Endothelial cell of umbilical vein (primary cell): ENCODE data around the gene PLAA. TPM values are rescaled to one million over a fixed set of nuclear protein-coding genes. Genes with fewer than 3 reads are reported as not detected.

Experiments used
- BruUV-seq: library from RNA; stranded (reverse); fragments of 400-500 nt; replicated peaks from 2 replicates; lab custom pipeline; 2021; lab: Mats Ljungman, UMichigan
- CTCF ChIA-PET: fragments of 300-600, 350-600 bp; sonication (Branson Sonifier 250); formaldehyde crosslinking; loops from one replicate; lab custom pipeline; 2021; ENCODE audit warnings: antibody characterized with exemption, inconsistent platforms; lab: Charles Lee
- POLR2A ChIA-PET: fragments of 300-600, 350-600 bp; sonication (Branson Sonifier 250); formaldehyde crosslinking; loops from one replicate; lab custom pipeline; 2021; ENCODE audit warnings: antibody characterized with exemption, inconsistent platforms; lab: Charles Lee
- DNase-seq: peaks from one replicate; pipeline ENCODE4 v3.0.0-alpha.2; 2011; ENCODE audit warnings: low read depth, low spot score
- FAIRE-seq: peaks from 2 replicates; lab custom pipeline; 2011; peaks lifted over from hg19 to GRCh38; lab: Jason Lieb, UNC
- H2AFZ ChIP-seq: 2 replicates; pipeline ENCODE4 v1.6.0; 2012; ENCODE audit warnings: low read depth, low read length, control low read depth, inconsistent platforms
- H3K27ac ChIP-seq: 2 replicates; pipeline ENCODE4 v1.5.1; 2011; ENCODE audit warnings: low read depth, mild to moderate bottlenecking, control low read depth, low read length, moderate library complexity; ENCODE audit not compliant: insufficient read depth
- H3K27me3 ChIP-seq, 2 experiments: 2 replicates each; pipeline versions ENCODE4 v1.6.0 to v1.6.1; 2011; ENCODE audit warnings: low read length in 2 of 2, mixed read lengths in 1 of 2; ENCODE audit not compliant: control insufficient read depth in 2 of 2, insufficient read depth in 2 of 2
- H3K36me3 ChIP-seq, 2 experiments: 2 replicates in 1 of 2; 3 replicates in 1 of 2; pipeline ENCODE4 v1.5.1; 2011; ENCODE audit warnings: low read length in 2 of 2, mild to moderate bottlenecking in 1 of 2, moderate library complexity in 1 of 2; ENCODE audit not compliant: control insufficient read depth in 2 of 2, insufficient read depth in 2 of 2; ENCODE audit errors: extremely low read depth in 1 of 2
- H3K4me1 ChIP-seq: 3 replicates; pipeline ENCODE4 v1.5.1; 2011; ENCODE audit warnings: mild to moderate bottlenecking, low read length; ENCODE audit not compliant: control insufficient read depth, insufficient read depth; ENCODE audit errors: extremely low read depth
- H3K4me2 ChIP-seq: 2 replicates; pipeline ENCODE4 v1.6.1; 2011; ENCODE audit warnings: low read length, control low read depth, mixed read lengths; ENCODE audit not compliant: insufficient read depth
- H3K4me3 ChIP-seq, 3 experiments: fragments of 200-600 bp in 1 of 3; sonication (generic), shearing (Covaris generic) in 1 of 3; replicated peaks in 1 of 3; 2 replicates each; pipeline ENCODE4 v1.5.1; 2011 to 2016; ENCODE audit warnings: control low read depth in 3 of 3, low read length in 3 of 3, mild to moderate bottlenecking in 2 of 3, inconsistent platforms in 1 of 3, low read depth in 1 of 3, moderate library complexity in 1 of 3; ENCODE audit not compliant: insufficient read depth in 1 of 3
- H3K79me2 ChIP-seq: 2 replicates; pipeline ENCODE4 v1.6.0; 2012; ENCODE audit warnings: low read length, inconsistent platforms; ENCODE audit not compliant: control insufficient read depth, insufficient read depth
- H3K9ac ChIP-seq: replicated peaks from 2 replicates; pipeline ENCODE3; 2011; ENCODE audit warnings: low read length, control low read depth; ENCODE audit not compliant: insufficient read depth; ENCODE audit errors: extremely low read depth
- H3K9me1 ChIP-seq: replicated peaks from 3 replicates; pipeline ENCODE4 v1.6.0; 2011; ENCODE audit warnings: mild to moderate bottlenecking, low read length; ENCODE audit not compliant: control insufficient read depth, insufficient read depth; ENCODE audit errors: extremely low read depth
- H3K9me3 ChIP-seq: replicated peaks from 2 replicates; pipeline ENCODE4 v1.5.1; 2012; ENCODE audit warnings: low read length, inconsistent platforms; ENCODE audit not compliant: control insufficient read depth, insufficient read depth
- H4K20me1 ChIP-seq: replicated peaks from 2 replicates; pipeline ENCODE3; 2011; ENCODE audit warnings: mild to moderate bottlenecking, low read length; ENCODE audit not compliant: control insufficient read depth, insufficient read depth; ENCODE audit errors: extremely low read depth
- CTCF ChIP-seq, 2 donors: IDR thresholded peaks; 1 replicate in 1 of 2; 2 replicates in 1 of 2; pipeline ENCODE4 v1.5.1; 2011; ENCODE audit warnings: low read length in 2 of 2, mild to moderate bottlenecking in 2 of 2, moderate library complexity in 2 of 2, control low read depth in 1 of 2, inconsistent platforms in 1 of 2, low read depth in 1 of 2; ENCODE audit not compliant: insufficient read depth in 1 of 2; ENCODE audit errors: extremely low read depth in 1 of 2
- EZH2 ChIP-seq: IDR thresholded peaks from 2 replicates; pipeline ENCODE4 v1.6.1; 2012; ENCODE audit warnings: borderline replicate concordance, low read depth, mild to moderate bottlenecking, moderate library complexity, low read length, inconsistent platforms; ENCODE audit not compliant: severe bottlenecking
- FOS ChIP-seq: IDR thresholded peaks from 2 replicates; pipeline ENCODE4 v1.6.1; 2011; ENCODE audit warnings: mild to moderate bottlenecking, low read length, moderate library complexity, borderline replicate concordance; ENCODE audit not compliant: insufficient read depth
- GATA2 ChIP-seq: IDR thresholded peaks from 2 replicates; pipeline ENCODE4 v1.7.0; 2011; ENCODE audit warnings: low read depth, mild to moderate bottlenecking, moderate library complexity, mixed read lengths, low read length; ENCODE audit not compliant: insufficient read length, insufficient read depth
- JUN ChIP-seq: IDR thresholded peaks from 2 replicates; pipeline ENCODE4 v1.6.1; 2011; ENCODE audit warnings: borderline replicate concordance, low read depth; ENCODE audit not compliant: insufficient read length, insufficient read depth
- MAX ChIP-seq: IDR thresholded peaks from 2 replicates; pipeline ENCODE4 v1.6.1; 2011; ENCODE audit not compliant: insufficient read depth, insufficient read length
- MYC ChIP-seq: IDR thresholded peaks from one replicate; pipeline ENCODE4 v1.6.1; 2011; ENCODE audit warnings: mild to moderate bottlenecking, low read depth, low read length
- POLR2A ChIP-seq: IDR thresholded peaks from 2 replicates; pipeline ENCODE4 v1.6.1; 2012; ENCODE audit warnings: low read depth, mild to moderate bottlenecking, control low read depth, low read length
- POLR2AphosphoS5 ChIP-seq: IDR thresholded peaks from 2 replicates; pipeline ENCODE4 v1.6.1; 2012; ENCODE audit warnings: low read depth, mild to moderate bottlenecking, control low read depth, low read length, moderate library complexity; ENCODE audit not compliant: insufficient read depth
- dilution Hi-C: fragments of 300-500 bp; cut with MboI; formaldehyde crosslinking; loops from one replicate; pipeline ENCODE4 v1.15.0; 2019; ENCODE audit warnings: low sequenced_read_pairs; ENCODE audit not compliant: extremely low pct_ligation_motif_present
- intact Hi-C: fragments of 100-400 bp; cut with micrococcal nuclease; formaldehyde crosslinking; loops from one replicate; pipeline ENCODE4 v1.10.0; 2022
- polyA plus RNA-seq, 4 experiments: library from polyadenylated mRNA; depleted of rRNA in 3 of 4; stranded (reverse) in 3 of 4; unstranded in 1 of 4; fragments of >200 nt; gene quantifications; 2 replicates each; pipeline versions ENCODE4 v1.2.1 to v1.2.3, GENCODE V29; 2011 to 2012; ENCODE audit warnings: missing spikeins in 1 of 4
- total RNA-seq: library from RNA; stranded (reverse); gene quantifications from 2 replicates; pipeline ENCODE4 v1.2.3, GENCODE V29; 2021

Gene PLAA
- total and polyA plus RNA-seq, 2 donors (not counting 3 experiments of a cell fraction or from before 2014, with no cell fraction given): 15.6 to 36.9 TPM

GRCh38 chr9:26893030-26893676 lies 53.9 kb downstream of the PLAA start:
- intact Hi-C loops (loop anchor here (2.0 to 10.0 kb wide), 4 partner anchors 64 to 680 kb away; partner anchors contain the start of genes C9orf72 and IFT74), dilution Hi-C loops (no loop called here)
- FAIRE-seq: no peak
- H2AFZ ChIP-seq: peak overlapping the region; percentile 88
- no peak for DNase-seq
- ChIA-PET CTCF (interaction anchor here (1.2 to 2.4 kb wide), 3 partner anchors 10 to 384 kb away, joined by 3 to 8 read pairs (median 4); partner anchors contain the start of gene PLAA), POLR2A (no interaction called here)
- peak overlapping the region; percentile 83 for H3K9ac ChIP-seq
- H3K4me3 ChIP-seq: peak overlapping the region; percentile 87 to 100 (median 99)
- H3K27me3 ChIP-seq: no peaks in the 10 kb centered on the region
- TF ChIP-seq MAX (no peak), GATA2 (no peak), MYC (no peak), EZH2 (no peak), FOS (no peak), POLR2AphosphoS5 (no peak), CTCF (IDR thresholded peaks at IDR 0.05; ENCODE audit: extremely low read depth in 1 of 2, insufficient read depth in 1 of 2, low read depth in 1 of 2, low read length in 2 of 2) (no peak), JUN (no peak), POLR2A (no peak)
- peaks cover 23% of the 10 kb centered on the region for H3K4me1 ChIP-seq
- H3K9me1 ChIP-seq: no peaks in the 10 kb centered on the region
- H4K20me1 ChIP-seq: no peaks in the 10 kb centered on the region
- no peaks in the 10 kb centered on the region for H3K36me3 ChIP-seq
- H3K27ac ChIP-seq: peak overlapping the region; percentile 83
- H3K9me3 ChIP-seq: no peaks in the 10 kb centered on the region
- BruUV-seq: TSS peak; percentile 96
- peak overlapping the region; percentile 100 for H3K4me2 ChIP-seq
- H3K79me2 ChIP-seq: peaks cover 38% of the 10 kb centered on the region
